ENCODE data around the gene GFI1B.
"Not testable (repeated sequence)": the region's sequence is repeated elsewhere in the genome, so short reads cannot be mapped to it uniquely, and the experiment has no call there.

Gene GFI1B

GRCh38 chr9:132993511-132993939, 15.0 kb downstream of the GFI1B start:
- no peak for DNase-seq

- DNase-seq, result no peak
Observed at GRCh38 chr9:132994410-132995120, 16.1 kb downstream of the GFI1B start.

GRCh38 chr9:132995121-132995420, 16.6 kb downstream of the GFI1B start:
- DNase-seq, result no peak

GRCh38 chr9:132995879-132996278, 17.4 kb downstream of the GFI1B start:
- no peak for DNase-seq

- no peak for DNase-seq
Observed at GRCh38 chr9:132996526-132996925, 18.0 kb downstream of the GFI1B start.

- DNase-seq, result no peak
Observed at GRCh38 chr9:132997591-132997990, 19.1 kb downstream of the GFI1B start.

GRCh38 chr9:132998221-132998620, 19.7 kb downstream of the GFI1B start:
- DNase-seq, result not testable (repeated sequence)

GRCh38 chr9:132998831-132999635, 20.5 kb downstream of the GFI1B start:
- no peak for DNase-seq

- DNase-seq, result no peak
Observed at GRCh38 chr9:133002147-133003070, 23.9 kb downstream of the GFI1B start.

- DNase-seq, result no peak
Observed at GRCh38 chr9:133003071-133003461, 24.6 kb downstream of the GFI1B start.

- no peak for DNase-seq
Observed at GRCh38 chr9:133003671-133004090, 25.2 kb downstream of the GFI1B start.

- DNase-seq, result no peak
Observed at GRCh38 chr9:133004091-133004998, 25.9 kb downstream of the GFI1B start.

GRCh38 chr9:133004999-133005760, 26.7 kb downstream of the GFI1B start:
- no peak for DNase-seq

GRCh38 chr9:133005957-133006356, 27.5 kb downstream of the GFI1B start:
- DNase-seq, result no peak

GRCh38 chr9:133006731-133007352, 28.3 kb downstream of the GFI1B start:
- no peak for DNase-seq

GRCh38 chr9:133008406-133008805, 29.9 kb downstream of the GFI1B start:
- no peak for DNase-seq

- no peak for DNase-seq
Observed at GRCh38 chr9:133008824-133009223, 30.3 kb downstream of the GFI1B start.

- no peak for DNase-seq
Observed at GRCh38 chr9:133009906-133010582, 31.6 kb downstream of the GFI1B start.

- DNase-seq, result no peak
Observed at GRCh38 chr9:133014696-133015095, 36.2 kb downstream of the GFI1B start.

Measured in activated effector memory CD4-positive, alpha-beta T cell treated with Interleukin-2 at 50 U/mL for 16 hours (primary cell).